Measurements from ENCODE around the gene CYP24A1. TPM values are rescaled to one million over a fixed set of nuclear protein-coding genes. Genes with fewer than 3 reads are reported as not detected.

Gene CYP24A1
- polyA plus RNA-seq, 1 donor (not counting 4 experiments of a cell fraction or from before 2014, with no cell fraction given): 18.2 TPM

- FAIRE-seq: no peak
- Histone ChIP-seq H3K36me3 (ENCODE audit: control insufficient read depth in 2 of 2, extremely low read depth in 1 of 2, insufficient read depth in 2 of 2, low read length in 2 of 2) (no peaks in the 10 kb centered on the region), H2AFZ (ENCODE audit: control insufficient read depth, low read length) (no peak overlapping the region), H4K20me1 (ENCODE audit: control insufficient read depth, extremely low read depth, insufficient read depth, low read length) (no peaks in the 10 kb centered on the region), H3K9me1 (ENCODE audit: control insufficient read depth, extremely low read depth, insufficient read depth, low read length) (no peaks in the 10 kb centered on the region), H3K79me2 (ENCODE audit: control insufficient read depth, insufficient read depth, low read length) (no peaks in the 10 kb centered on the region), H3K27ac (ENCODE audit: control insufficient read depth, insufficient read depth, low read length) (no peak overlapping the region), H3K4me2 (ENCODE audit: control insufficient read depth, extremely low read depth, insufficient read depth, low read depth, low read length) (no peak overlapping the region), H3K9me3 (ENCODE audit: control insufficient read depth, low read depth, low read length) (no peaks in the 10 kb centered on the region), H3K4me1 (ENCODE audit: control insufficient read depth, extremely low read depth, insufficient read depth, low read length) (peaks cover 38% of the 10 kb centered on the region), H3K9ac (ENCODE audit: control insufficient read depth, extremely low read depth, insufficient read depth, low read length) (no peak overlapping the region), H3K4me3 (ENCODE audit: control insufficient read depth in 2 of 3, extremely low read depth in 1 of 3, insufficient read depth in 2 of 3, low read depth in 1 of 3, low read length in 3 of 3) (no peak overlapping the region), H3K27me3 (ENCODE audit: control insufficient read depth, extremely low read depth, insufficient read depth, low read length) (no peaks in the 10 kb centered on the region)
- DNase-seq (ENCODE audit: low read depth, low spot score): no peak
- dilution Hi-C loops (cut with MboI; ENCODE audit: extremely low pct_ligation_motif_present, low sequenced_read_pairs): no loop called here
- TF ChIP-seq EZH2 (IDR thresholded peaks at IDR 0.05; ENCODE audit: low read length): no peak
Observed at GRCh38 chr20:54199283-54199682, 25.5 kb upstream of the CYP24A1 start.

GRCh38 chr20:54197621-54198604 is 24.1 kb upstream of the CYP24A1 start:
- Histone ChIP-seq H3K36me3 (ENCODE audit: control insufficient read depth in 2 of 2, extremely low read depth in 1 of 2, insufficient read depth in 2 of 2, low read length in 2 of 2) (no peaks in the 10 kb centered on the region), H3K4me1 (ENCODE audit: control insufficient read depth, extremely low read depth, insufficient read depth, low read length) (peaks cover 44% of the 10 kb centered on the region), H2AFZ (ENCODE audit: control insufficient read depth, low read length) (no peak overlapping the region), H3K9me3 (ENCODE audit: control insufficient read depth, low read depth, low read length) (no peaks in the 10 kb centered on the region), H3K9me1 (ENCODE audit: control insufficient read depth, extremely low read depth, insufficient read depth, low read length) (no peaks in the 10 kb centered on the region), H3K4me2 (ENCODE audit: control insufficient read depth, extremely low read depth, insufficient read depth, low read depth, low read length) (no peak overlapping the region), H4K20me1 (ENCODE audit: control insufficient read depth, extremely low read depth, insufficient read depth, low read length) (no peaks in the 10 kb centered on the region), H3K79me2 (ENCODE audit: control insufficient read depth, insufficient read depth, low read length) (no peaks in the 10 kb centered on the region), H3K27ac (ENCODE audit: control insufficient read depth, insufficient read depth, low read length) (no peak overlapping the region), H3K4me3 (ENCODE audit: control insufficient read depth in 2 of 3, extremely low read depth in 1 of 3, insufficient read depth in 2 of 3, low read depth in 1 of 3, low read length in 3 of 3) (no peak overlapping the region), H3K27me3 (ENCODE audit: control insufficient read depth, extremely low read depth, insufficient read depth, low read length) (no peaks in the 10 kb centered on the region), H3K9ac (ENCODE audit: control insufficient read depth, extremely low read depth, insufficient read depth, low read length) (no peak overlapping the region)
- no peak for DNase-seq (ENCODE audit: low read depth, low spot score)
- FAIRE-seq: peak; percentile 86
- TF ChIP-seq CTCF (optimal IDR thresholded peaks at IDR 0.05 in 1 of 3, IDR thresholded peaks at IDR 0.05 in 1 of 3, conservative IDR thresholded peaks at IDR 0.05 in 1 of 3; ENCODE audit: extremely low read depth in 1 of 3, insufficient read depth in 2 of 3, low read length in 3 of 3) (peak; percentile 34 to 76 (median 58)), EZH2 (IDR thresholded peaks at IDR 0.05; ENCODE audit: low read length) (no peak)
- dilution Hi-C loops (cut with MboI; ENCODE audit: extremely low pct_ligation_motif_present, low sequenced_read_pairs): no loop called here
